A673 (cell line): ENCODE measurements around the gene BEND3.

Experiments used
- CTCF ChIP-seq: fragments of 300-800, 200-600 bp; sonication (generic); conservative IDR thresholded peaks from 2 replicates; pipeline ENCODE4 v1.5.1; 2017; ENCODE audit warnings: low read depth, mild to moderate bottlenecking, antibody characterized with exemption, low read length, moderate library complexity, mixed read lengths
- EZH2 ChIP-seq: fragments of 200-600 bp; sonication (generic); IDR thresholded peaks from 2 replicates; pipeline ENCODE4 v1.6.1; 2017; ENCODE audit warnings: borderline replicate concordance, low read depth, mild to moderate bottlenecking, mixed read lengths, antibody characterized with exemption, low read length; ENCODE audit not compliant: poor library complexity, severe bottlenecking

GRCh38 chr6:107026965-107027364 lies 88.3 kb downstream of the BEND3 start:
- TF ChIP-seq CTCF (no peak), EZH2 (no peak)
